NCI-H774 (cell line): ENCODE measurements around the gene PCDH15.

Experiments
- DNase-seq: peaks from one replicate; lab custom pipeline; 2025; lab: John Stamatoyannopoulos, UW

The PCDH15 gene

GRCh38 chr10:54800741-54801421 lies at the start of gene PCDH15:
TSS of gene PCDH15 (minus strand) at chr10:54801231. CDS start at chr10:54664262, 136,969 bp downstream.
- peak; percentile 80 for DNase-seq

- DNase-seq, result no peak
Measured at GRCh38 chr10:54843932-54844331, 42.9 kb upstream of the PCDH15 start.

DNA sequence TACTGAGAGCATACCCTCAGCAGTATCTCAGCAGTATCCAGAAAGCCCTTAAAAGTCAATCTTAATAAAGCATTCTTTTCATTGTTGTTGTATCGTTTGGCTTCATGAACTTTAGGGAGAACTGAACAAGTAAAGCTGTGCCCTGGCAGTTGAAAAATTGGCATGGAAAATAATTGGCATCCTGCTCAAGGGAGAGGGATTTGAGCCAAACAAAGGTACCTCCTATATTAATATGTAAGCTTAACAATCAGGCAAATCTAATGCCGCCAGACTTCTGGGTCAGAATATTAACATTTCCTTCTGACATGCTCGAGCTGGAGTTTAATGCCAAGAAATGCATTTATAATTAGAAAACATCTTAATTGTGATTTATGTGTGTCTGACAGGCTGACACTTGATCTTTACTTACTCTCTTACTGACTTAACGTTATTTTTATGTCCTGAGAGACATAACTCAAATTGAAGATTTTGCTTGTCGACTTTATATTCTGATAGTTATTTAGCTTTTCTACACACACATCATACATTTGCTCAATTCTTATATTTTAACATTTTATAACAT lies 42.1 kb upstream of the PCDH15 start:
- no peak for DNase-seq

- DNase-seq, result no peak
Measured at GRCh38 chr10:54837479-54837878, 36.4 kb upstream of the PCDH15 start.

- DNase-seq, result no peak
Measured at GRCh38 chr10:54833029-54833428, 32.0 kb upstream of the PCDH15 start.

DNA sequence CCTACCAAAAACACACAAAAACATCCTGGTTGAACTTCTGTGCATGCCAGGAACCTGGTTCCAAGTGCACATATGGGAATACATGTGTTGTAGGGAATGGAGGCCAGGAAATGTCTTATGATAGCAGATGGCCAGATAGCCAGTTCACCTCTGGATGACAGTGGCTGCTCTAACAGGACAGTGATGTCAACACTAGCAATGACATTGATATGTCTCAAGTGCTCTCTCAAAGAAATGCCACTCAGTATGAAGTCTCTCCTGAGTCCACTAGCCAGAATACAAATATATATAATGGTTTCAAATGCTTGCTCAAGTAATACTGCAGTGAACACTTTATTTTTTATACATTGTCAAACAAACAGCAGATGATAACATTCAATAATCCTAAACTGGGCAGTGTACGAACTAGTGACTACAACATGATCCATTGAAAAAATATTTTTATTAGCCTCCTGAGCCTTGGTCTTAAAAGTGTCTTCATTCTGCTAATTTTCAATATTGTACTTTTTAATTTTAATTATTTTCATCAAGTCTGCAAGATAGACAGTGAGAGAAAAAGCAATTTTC lies 26.0 kb upstream of the PCDH15 start:
- DNase-seq, result no peak

DNA sequence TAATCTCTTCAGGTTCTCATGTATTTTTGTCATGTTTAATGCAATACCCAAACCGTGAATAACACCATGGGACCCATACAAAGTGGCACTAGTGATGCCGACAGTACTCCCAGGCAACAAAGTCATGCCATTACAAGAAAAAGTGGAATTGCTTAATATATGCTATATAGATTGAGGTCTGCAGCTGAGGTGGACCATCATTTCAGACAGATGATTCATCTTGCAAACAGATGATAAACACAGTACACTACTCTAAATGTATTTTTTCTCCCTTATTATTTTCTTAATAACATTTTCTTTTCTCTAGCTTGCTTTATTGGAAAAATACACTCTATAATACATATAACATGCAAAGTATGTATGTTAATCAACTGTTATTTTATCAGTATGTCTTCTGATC lies 14.6 kb upstream of the PCDH15 start:
- no peak for DNase-seq

DNA sequence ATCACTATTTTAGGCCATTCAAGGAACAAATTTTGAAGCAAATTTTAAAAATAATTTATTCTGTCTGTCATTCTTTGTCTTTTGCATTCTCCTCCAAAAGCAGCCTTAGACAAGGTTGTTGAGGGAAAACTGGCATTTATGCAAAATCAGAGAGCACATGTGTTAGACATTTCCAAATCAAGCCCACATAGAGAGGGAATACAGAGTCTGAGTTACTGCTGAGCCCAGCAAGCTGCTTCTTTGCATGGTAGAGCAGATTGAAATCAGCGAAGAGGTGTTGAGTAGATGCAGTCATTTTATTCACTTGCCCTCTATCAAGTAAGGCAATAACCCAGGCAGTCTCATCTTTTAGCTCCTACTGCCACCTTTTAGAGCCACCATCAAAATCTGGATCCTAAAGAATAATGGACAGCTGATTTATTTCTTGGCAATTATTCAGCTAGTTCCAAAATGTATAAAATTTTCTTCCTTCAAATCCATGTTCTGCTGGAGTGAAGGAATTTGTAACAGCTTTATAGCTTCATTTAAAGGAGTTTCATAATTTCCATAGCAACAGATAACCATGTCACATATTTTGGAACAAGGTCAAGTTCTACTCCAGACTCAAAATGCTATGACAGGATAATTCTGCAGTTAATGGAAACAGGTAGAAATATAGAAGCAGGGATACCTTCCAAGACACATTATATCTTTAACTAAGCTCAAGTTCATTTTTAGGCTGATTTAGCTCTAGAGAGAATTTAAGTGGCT lies 7.3 kb upstream of the PCDH15 start:
- DNase-seq, result no peak

DNA sequence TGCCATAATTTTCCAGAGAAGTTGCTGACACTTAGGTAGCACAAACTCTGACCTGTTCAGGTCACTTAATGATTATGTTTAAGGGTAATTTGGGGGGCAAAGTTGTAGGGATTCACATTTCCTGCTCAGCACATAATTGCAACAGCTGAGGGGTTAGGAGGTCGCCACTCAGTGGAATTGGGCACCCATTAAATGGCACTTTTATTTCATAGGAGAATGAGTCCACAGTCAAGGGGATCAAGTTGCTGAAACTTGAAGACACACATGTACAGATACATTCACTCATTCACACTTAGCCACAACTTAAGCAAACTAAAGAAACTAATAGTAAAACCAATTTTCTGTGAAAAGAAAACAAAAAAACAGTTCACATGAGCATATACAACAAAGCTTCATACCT lies 1.5 kb downstream of the PCDH15 start:
- DNase-seq, result no peak

DNA sequence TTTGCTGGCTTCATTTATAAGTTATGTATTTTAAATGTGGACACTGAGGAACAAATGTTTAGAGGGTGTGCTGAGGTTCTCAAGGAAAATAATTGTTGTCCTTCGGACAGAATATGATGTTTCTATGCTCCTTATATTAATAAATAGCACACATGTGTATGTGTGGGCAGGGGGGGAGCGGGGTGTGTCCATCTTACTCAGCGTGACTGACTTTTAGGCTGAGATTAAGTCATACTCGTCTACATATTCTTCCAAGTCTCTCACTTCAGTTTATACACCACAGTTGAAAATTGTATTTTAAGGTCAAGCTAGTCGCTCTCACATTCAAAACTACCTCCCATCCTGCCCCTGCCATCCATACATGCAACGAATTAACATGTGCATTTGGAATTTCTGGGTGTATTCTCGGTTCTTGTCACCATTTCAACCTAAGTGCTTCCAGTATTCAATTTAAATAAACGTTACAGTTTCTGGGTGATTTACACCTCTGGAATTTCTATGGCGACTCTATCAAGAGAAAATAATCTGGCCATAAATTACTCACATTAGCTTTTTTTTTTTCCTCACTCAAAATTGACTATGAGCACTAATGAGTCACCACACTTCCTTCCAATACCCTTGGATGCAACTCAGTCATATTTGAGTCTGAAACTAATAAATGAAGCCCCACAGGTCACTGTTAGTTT lies 3.3 kb downstream of the PCDH15 start:
- no peak for DNase-seq

GRCh38 chr10:54796881-54797280 lies 4.2 kb downstream of the PCDH15 start:
- no peak for DNase-seq

DNA sequence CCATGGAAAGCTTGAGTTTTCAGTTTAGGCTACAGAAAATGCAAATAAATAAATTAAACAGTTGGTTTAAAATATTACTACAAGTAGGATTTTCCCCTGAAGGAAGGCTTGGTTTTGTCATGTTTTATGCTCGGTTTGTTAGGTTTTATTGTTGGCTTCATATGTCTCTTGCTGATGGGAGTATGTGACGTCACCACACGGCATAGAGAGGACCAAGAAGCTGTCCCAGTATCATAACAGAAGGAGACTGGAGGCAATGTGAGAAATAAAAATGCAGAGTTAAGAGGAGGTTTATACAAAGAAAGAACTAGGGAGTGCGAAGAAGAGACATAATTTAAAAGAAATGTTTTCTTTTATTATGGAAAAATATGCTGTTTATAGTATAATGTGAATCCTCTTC lies 24.4 kb downstream of the PCDH15 start:
- DNase-seq, result no peak

- no peak for DNase-seq
Measured at GRCh38 chr10:54772468-54773122, 28.4 kb downstream of the PCDH15 start.

GRCh38 chr10:54769051-54769450 lies 32.0 kb downstream of the PCDH15 start:
- no peak for DNase-seq

DNA sequence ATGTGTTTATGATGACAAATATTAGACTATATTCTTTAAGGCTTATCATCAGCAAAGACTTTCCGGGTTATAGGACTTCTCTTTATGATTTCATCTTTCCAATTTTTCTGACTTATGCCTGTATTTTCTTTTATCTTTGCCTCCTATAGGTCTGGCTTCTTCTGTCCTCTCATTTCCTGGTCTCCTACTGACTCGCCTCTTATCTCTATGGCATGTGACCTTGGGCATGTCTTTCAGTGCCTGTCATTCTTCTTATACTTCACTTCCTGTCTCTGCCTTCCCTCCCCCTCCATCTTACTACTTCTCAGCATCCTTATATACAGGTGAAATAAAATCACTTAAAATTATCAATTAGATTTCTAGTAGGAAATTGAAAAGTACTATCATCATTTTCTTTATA lies 42.2 kb downstream of the PCDH15 start:
- DNase-seq, result no peak

DNA sequence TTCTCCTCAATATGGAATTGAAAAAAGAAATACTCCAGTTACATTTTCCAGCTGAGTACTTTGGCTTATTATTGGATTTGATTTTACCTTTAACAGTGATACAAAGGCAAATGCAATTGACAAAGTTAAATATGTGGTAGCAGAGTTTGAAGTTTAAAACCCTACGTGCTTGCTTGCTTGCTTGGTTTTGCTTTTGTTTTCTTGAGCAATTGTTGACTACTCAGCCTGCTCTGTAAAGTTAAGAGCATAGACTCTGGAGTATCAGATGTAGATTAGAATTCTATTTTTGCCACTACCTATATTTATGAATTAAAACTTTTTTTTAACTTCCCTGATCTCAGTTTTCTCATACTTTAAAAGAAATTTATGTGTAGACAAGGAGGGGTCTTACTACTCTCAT lies 51.4 kb downstream of the PCDH15 start:
- DNase-seq, result no peak

GRCh38 chr10:54745436-54745835 lies 55.6 kb downstream of the PCDH15 start:
- no peak for DNase-seq

DNA sequence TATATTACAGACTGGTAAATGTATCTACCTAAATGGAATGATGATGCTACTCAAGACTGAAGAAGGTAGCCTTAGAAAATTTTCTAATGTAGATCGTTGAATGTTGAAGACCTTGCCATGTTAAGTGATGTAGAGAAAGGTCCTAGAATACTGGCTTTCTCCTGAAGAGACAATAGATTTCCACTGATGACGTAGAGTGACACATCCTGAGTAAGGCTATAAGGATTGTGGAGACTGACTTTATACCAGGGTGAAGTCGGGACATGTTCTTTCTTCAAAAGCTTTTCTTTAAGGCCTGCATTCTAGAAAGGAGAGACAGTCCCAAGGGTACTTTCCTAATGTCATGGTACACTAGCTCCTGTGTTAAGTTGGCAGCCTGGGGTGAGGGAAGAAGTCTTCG lies 58.6 kb downstream of the PCDH15 start:
- no peak for DNase-seq

DNA sequence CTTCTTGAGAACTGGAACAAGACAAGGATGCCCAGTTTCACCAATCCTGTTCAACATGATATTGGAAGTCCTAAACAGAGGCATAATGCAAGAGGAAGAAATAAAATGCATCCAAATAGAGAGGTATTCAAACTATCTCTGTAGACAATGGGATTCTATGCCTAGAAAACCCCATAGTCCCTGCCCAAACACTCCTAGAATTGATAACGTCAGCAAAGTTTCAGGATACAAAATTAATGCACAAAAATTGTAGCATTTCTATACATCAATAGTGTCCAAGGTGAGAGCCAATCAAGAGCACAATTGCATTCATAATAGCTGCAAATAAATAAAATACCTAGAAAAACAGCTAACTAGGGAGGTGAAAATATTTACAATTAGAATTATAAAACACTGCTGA lies 72.5 kb downstream of the PCDH15 start:
- DNase-seq, result no peak

DNA sequence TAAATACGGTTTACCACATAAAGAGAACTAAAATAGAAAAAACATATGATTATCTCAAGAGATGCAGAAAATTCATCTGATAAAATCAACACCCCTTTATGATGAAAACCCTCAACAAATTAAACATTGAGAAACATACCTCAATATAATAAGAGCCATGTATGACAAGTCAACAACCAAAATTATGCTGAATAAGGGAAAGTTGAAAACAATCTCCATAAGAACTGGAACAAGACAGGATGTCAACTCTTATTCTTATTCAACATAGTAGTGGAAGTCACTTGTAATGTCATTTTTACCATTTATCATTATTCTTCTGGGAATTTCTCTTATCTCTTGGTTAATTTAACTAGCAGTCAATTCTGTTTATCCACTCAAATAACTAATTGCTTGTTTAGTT lies 79.0 kb downstream of the PCDH15 start:
- DNase-seq, result no peak

DNA sequence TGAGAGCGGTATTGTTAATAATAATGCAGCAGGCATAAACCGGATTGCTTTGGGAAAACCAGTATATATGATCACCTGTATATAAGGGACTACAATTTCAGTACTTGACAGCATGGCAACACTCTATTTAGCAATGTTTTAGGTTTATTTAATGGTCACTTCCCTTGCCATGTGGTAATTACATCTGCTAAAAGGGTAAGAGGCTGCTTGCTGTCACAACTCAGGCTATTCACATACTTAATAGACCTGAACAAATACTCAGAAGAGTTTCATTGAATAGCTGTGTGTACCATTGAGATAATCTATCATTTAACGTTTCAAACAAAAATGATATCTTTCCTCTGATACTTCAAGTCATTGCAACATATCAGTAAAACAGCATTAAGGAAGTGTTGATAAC lies 90.1 kb downstream of the PCDH15 start:
- DNase-seq, result peak; percentile 75

- DNase-seq, result no peak
Measured at GRCh38 chr10:54708591-54708990, 92.4 kb downstream of the PCDH15 start.
